ENCODE results near the gene SLC29A2.

GRCh38 chr11:66360406-66361073, 11.0 kb downstream of the SLC29A2 start:
- TF ChIP-seq POLR2A (IDR thresholded peaks at IDR 0.05): no peak
- TF ChIP-seq POLR2AphosphoS5 (IDR thresholded peaks at IDR 0.05): no peak
- no peak for TF ChIP-seq CTCF (IDR thresholded peaks at IDR 0.05)

Data from transverse colon (tissue), 4 donors.